ENCODE measurements around the gene QSOX2.

Gene QSOX2

DNA sequence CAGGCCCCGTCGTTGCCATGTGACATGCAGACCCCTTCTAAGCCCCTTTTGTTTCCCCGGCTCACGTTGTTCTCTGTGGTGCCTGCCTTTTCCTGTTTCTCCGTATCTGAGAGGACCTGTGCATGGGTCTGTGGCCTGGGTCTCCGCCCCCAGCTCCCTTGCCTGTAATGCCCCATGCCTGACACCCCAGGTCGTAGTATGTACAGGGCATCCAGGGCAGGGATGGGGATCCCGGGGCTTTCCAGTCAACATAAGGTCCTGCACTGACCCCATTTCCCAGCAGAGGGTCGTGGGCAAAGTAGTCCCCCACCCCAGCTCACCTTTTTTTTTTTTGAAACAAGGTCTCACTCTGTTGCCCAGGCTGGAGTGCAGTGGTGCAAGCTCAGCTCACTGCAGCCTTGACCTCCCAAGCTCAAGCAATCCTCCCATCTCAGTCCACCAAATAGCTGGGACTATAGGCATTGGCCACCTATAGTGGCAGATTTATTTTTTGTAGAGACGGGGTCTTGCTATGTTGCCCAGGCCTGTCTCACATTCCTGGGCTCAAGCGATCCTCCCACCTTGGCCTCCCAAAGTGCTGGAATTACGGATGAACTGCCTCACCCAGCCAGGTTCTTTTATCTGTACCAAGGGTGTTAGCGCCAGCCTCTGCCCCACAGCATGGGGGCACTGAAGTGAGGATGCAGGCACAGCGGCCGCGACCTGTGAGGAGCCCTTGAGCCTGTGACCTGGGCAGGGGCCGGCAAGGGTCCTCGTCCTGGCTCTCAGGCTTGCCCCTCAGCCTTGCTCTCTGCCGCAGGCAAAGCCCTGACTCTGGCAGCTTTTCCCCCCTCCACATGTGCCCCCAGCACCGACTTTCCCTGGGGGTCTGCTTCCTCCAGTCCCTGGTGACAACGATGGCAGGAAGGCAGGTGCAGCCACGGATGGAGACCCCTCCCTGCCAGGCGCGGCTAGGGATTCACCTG, 19.1 kb upstream of the QSOX2 start:
- no peak for DNase-seq

DNA sequence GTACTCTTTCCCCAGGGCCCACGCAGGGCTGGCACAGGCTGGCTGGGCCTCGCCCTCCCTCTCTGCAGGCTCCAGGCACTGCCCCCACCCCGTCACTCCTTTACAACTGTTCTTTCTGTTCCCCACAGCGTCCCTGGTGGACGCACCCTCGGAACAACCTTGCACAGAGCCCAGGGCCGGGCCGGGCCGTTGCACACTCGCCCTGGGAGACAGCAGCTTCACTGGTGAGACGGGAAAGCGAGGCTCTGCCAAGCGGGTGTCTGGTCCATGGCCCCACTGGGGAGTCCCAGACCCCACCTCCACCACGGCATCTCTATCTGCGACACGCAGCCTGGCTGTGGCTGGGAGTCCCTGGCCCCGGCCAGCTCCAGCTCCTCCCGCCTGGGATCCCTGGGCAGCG, 18.4 kb upstream of the QSOX2 start:
- no peak for DNase-seq

DNA sequence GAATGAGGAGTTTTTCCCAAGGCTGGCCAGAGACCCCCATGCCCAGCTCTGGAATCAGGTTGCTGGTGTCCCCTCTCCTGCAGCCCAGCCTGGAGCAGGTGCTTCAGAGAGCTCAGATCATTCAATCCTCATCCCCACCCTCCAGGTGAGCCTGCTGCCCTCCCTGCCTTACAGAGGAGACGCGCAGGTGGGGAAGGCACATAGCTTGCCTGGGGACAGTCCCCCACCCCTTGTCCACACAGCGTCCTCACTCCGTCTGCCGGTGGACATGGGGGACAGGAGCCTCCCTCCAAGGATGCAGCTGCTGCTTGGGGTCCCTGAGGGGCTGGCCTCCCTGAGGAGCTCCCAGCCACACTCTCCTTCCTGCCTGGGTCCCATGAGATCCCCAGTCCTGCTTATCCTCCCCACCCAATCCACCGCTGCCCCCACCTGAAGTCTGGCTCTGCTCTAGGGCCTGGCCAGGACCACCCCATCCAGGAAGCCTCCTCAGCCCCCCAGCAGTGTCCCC, 17.1 kb upstream of the QSOX2 start:
- DNase-seq: no peak

DNA sequence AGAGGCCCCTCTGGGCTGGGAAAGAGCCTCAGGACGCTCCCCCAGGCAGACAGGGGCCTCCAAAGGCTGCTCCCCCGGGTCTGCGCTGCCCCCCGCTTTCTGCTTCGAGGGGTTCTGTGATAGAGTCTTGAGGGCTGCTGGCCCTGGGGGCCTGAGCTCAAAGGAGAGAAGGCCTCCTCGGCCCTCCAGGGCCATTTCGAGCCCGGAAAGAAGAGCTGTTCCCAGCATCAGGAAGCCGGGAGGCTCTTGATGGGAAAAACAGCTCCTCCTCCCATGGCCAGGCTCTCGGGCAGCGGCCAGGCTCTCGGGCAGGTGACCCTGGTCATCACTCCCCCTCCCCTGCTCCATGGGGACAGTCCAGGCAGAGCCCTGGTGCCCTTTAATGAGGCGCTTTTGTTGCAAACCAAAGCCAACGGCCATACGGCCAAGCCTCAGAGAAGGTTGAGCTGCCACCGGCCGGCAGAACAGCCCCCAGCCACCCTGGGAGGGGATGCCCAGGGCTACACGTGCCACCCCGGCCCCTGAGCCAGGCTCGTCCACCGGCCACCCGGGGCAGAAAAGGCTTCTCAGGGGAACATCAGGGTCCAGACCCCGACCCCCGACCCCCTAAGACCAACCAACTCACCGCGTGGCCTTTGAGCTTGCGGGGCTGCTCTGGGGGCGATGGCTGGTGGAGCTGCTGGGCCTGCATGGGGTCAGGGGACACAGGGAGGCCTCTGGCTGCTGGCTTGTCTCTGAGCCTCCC, 16.2 kb upstream of the QSOX2 start:
- DNase-seq: no peak

DNA sequence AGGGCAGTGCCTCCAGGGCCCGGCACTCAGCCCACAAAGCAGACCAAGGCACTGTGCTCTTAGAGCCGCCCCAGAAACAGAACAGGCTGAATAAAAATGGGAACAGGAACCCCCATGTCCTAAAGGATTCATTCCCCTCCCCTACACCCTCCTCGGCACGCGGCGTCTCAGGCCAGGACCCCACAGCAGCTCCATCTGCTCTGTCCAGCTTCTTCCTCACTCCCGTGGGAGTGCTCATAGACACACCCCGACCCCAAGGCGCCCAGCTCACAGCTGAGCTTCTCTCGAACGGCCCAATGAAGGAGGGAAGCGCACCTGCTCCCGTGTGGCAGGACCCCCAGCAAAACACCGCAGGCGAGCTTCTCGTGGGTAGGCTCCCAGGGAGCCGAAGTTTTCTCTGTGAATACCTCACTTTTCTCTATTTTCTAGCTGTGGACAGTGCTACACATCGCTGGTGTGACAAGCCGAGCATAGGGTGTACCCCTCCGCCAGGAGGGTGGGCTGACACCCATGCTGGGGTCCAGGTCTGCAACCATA, 15.4 kb upstream of the QSOX2 start:
- DNase-seq: no peak

DNA sequence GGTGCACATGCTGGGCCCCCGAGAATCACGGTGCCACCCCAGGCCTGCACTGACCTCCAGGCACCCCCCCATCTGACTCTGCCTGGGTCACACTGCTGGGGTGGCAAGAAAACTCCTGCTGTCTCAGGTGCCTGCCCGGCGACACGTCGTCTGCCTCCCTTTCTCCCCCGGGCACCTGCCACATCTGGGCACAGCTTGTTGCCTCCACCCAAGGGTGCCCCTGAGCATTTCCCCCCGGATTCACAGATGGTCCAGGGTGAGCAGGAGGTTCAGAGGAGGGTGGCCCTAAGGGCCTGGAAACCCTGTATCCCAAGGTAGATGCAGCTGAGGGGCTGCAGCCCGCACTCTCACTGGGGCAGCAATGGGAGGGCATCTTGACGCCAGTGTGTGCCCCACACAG, 14.9 kb upstream of the QSOX2 start:
- no peak for DNase-seq

DNA sequence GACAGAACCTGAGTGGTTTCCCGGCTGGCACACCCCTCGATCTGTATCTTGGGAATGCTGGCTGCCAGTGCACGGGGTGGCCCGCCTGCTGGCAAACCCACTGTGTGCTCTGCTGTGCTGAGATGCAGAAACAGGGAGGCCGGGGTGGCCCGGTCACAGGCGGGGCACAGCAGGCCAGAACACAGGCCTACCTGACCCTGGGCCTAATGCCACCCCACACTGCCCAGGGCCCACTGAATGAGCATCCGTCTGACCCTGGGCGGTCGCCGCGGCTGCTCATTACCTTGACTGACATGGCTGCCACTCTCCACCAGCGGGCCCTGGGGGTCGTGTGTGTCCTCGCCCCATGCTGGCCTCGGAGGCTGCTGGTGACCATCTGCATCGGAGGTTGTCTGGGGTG, 14.2 kb upstream of the QSOX2 start:
- no peak for DNase-seq

DNA sequence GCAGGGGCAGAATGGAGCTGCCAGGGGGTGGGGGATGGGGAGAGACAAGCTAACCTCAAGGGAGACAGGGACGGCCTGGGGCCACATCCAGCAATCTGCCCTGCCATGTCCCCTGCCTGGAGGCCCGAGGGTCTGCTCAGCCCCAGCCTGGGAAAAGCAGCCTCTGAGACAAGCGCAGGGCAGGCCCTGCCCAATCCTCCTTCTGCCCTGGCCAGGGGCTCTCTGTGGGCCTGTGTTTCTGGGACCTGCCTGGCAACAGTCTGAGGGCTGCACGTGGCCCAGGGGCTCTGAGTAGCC, 13.9 kb upstream of the QSOX2 start:
- DNase-seq: no peak

DNA sequence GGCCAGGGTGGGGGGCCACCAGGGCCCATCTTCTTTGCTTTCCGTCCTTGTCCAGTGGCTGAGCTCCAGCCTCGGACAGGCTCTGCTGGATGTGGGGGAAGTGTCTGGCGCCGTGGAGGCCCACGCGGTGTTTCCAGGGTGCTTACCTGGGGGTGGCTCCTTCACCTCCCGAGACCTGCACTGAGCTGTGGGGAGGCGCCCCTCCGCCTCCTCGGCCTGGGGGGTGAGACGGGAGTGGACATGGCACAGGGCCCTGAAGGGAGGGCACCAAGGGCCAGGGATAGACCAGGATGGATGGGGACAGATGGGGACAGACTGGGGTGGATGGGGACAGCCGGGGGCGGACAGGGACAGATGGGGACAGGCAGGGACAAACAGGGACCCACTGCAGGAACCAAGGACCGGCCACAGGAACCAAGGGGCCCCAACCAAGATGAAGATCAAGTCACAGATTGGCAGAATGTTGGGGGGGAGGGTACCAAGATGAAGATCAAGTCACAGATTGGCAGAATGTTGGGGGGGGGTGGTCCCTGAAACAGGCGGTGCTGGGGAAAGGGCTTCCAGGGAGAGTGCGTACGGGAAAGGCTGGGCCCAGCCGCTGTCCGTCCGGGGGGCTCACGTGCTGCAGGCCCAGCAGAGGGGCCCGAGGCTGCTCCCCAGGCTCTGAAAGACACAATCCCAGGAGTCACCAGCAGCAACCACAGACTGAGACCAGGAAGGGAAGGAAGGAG, 13.3 kb upstream of the QSOX2 start:
- DNase-seq: no peak

DNA sequence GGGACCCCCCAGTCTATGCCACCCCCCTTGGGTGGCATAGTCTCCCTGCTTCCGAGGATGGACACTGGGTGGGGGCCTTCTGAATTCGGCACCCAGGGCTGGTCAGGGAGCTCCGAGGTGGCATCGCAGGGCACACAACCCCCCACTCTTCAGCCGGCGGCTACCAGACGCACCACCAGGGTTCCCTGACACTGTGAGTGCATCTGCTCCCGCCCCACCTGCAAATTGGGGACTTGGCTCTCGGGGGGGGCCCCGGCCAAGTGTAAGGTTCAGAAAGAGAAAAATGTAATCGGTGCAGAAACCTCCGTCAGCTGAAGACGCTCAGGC, 12.7 kb upstream of the QSOX2 start:
- no peak for DNase-seq

DNA sequence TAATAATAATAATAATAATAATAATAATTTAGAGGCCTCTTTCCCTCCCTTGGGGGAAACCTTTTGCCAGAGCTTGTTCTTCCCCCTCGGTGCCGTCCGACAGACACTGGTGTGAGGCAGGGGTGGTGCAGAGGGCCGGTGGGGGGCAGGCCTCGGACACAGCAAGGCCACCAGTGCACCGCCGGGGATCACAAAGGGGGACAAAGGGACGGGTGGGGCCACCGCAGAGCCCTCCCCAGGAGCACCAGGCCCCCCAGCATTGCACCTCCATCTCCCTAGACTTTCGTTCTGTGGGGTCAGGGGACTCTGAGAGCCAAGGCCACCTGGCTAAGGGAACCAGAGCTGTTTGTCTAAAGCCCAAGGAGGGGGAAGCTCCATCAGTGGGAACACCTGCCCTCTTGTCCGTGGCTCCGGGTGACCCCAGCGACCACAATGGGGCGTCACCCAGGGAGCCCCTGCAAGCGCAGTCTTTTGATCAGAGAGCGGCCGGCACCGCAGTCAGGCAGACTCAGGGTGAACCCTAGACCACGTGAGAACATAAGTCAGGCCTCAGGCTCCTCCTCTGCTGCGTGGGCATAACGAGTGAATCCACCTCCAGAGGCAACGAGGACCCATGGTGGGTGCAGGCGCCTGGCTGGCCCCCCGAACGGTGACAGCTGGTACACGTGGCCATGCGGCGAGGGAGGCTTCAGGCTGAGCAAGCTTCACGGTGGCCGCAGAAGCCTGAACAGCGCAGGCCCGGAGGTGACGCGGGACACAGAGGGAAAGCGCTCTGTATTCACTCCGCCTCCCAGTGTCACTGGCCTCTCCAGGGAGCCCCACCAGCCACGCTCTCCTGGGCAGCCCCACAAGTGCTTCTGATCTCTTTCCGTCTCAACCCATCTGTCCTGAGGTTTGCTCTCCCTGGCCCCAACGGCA, 12.0 kb upstream of the QSOX2 start:
- DNase-seq: no peak

DNA sequence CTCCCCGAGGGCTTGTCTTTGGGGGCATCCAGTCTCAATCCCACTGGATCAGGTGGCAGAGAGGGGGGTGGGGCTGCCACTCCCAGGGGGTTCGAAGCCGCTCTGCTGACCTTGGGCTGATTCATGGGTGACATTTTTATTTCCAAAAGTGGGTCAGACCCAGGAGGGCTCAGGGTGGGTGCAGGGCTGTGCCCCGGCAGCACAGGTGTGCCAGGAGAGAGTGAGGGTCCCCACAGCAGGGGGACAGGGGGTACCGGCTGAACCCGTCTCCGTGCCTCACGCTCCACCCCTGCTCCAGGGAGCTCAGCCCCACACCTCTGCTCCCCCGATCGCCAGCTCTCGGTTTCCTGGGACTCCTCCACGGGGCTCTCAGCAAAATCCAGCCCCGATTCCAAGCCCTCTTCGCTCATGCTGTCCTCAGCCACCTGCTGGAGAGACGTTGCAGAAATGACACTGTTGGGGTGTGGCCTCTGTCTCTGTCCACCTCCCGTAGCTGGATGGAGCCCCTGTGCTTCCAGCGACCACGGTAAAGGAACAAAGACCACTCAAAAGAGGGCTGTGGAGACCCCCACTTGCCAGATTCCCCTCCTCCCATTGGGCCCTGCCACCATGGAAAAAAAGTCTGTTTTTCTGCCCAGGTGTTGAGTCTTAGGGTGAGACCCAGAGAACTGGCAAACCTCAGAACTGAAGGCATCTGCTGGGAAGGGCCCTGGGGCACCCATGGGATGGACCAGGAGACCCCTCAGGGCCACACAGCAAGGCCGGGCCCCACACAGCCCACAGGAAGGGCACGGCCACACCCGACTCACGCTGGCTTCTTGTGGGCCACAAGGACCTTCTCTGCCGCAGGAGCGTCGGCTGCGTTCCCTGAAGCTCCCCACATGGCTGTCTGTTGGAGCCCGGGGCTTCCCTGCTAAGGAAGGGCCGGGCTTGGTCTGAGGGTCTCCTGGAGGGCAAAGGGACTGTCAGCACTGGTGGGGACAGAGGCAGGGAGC, 10.6 kb upstream of the QSOX2 start:
- no peak for DNase-seq

DNA sequence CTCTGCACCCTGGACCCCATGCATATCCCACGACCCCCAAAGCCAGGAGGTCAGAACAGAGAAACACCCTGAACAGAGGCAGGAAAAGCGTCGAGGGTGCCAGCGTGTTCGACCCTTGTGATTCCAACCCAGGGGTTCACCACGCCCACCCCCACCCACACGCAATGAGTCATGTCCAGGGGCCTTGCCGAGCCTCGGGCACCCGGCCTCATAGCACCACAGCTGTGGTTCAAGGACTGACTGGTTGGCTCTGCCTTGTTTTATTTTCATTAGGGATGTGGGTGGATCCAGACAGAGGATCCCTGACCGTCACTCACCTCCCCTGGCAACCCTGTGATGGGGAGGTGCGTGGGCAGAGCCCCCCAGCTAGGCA, 9.5 kb upstream of the QSOX2 start:
- no peak for DNase-seq

DNA sequence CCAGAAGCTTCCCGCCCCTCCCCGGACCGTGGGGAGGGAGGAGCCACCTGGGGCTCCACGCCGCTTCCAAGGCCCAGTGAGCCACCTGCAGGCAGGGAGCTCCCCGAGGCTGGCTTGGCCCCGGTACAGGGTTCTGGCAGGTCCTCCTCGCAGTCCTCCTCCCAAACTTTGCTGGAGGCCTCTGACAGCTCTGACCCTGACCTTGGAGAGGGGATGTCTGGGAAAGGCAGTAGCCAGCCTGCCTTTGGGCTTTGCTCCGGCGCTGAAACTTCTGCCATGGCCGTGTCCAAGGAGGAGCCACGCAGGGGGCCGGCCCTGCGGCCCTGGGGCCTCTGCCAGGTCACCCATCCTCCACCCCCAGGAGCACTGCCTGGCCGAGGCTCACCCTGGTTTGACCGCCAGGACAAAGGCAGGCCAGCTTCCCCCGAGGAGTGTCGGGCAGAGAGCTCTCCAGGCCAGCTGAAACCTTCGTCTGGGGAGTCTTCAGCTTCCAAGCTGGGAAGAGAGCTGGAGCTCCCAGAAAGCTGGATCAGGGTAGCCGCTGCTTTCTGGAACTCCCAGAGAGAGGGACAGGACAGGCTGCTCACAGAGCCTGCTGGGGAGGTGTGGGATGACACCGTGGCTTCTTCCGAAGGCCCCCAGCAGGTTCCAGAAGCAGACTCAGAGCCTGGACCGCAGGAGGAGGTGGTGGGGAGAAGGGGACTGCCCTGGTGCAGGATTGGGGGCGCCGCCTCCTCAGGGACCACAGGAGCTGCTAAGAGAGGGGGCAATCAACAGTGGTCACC, 9.0 kb upstream of the QSOX2 start:
- DNase-seq: no peak

DNA sequence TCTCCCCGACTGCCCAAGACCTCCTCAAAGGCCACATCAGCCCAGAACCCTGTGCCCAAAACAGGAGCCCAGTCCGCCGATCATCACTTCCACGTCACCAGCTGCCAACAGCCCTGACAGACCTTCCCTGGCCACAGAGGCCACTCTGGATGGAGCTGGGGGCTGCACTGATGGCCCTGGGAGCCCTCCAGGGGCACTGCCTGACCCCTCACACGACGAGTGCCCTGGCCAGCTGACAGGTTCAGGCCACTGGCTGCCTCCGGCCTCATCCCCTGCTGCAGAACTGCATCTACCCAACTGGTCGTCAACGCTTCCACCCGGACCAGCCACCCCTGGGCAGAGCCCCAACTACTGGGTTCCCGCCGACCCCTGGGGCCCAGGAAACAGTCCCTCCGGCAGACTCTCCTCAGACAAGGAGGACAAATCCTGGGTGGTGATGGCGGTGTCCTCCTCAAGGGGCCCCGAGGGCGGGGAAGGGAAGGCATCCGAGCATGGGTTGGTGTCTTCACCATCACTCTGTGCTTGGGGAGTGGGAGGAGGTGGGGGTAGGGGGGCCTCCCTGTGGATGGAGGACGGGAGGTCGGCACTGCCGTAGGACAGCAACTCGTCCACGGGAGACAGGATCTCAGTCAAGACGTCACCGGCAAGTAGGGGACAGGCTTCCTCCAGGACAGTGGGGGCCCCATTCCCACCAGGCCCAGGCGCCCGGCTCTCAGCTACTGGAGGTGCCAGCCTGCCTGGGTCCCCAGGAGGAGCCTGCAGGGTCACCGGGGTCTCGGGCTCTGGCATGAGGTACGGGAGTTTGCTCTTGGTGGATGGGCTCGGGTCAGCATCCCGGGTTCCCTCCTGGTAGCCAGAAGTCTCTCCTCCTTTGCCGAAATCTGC, 7.9 kb upstream of the QSOX2 start:
- DNase-seq: no peak

DNA sequence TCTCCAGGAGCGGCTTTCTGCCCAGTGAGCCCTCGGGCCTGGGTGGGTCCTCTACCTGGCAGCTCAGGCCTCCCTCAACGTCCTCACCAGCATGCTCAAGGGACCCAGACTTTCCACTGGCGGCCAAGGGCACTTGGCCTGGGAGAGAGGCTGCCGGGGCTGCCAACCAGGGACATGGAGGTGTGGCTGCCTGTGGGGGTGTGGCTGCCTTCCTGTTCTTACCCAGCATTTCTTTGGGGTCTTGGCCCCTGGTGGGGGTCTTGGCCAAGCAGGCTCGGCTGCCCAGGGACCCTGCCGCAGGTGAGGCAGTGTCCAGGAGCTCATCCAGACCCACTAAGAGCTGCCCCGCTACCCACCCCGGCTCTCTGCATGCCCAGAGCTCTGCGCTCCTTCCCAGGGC, 7.2 kb upstream of the QSOX2 start:
- DNase-seq: no peak

DNA sequence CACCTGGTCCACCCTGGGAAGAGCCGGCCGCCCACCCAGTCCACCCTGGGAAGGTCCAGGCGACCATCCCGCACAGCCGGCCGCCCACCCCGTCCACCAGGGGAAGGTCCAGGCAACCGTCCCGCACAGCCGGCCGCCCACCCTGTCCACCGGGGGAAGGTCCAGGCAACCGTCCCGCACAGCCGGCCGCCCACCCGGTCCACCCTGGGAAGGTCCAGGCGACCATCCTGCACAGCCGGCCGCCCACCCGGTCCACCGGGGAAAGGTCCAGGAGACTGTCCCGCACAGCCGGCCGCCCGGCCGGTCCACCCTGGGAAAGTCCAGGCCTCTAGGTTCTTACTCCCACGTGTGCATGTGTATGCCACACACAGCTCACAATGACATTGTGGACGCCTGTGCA, 6.7 kb upstream of the QSOX2 start:
- DNase-seq: no peak

DNA sequence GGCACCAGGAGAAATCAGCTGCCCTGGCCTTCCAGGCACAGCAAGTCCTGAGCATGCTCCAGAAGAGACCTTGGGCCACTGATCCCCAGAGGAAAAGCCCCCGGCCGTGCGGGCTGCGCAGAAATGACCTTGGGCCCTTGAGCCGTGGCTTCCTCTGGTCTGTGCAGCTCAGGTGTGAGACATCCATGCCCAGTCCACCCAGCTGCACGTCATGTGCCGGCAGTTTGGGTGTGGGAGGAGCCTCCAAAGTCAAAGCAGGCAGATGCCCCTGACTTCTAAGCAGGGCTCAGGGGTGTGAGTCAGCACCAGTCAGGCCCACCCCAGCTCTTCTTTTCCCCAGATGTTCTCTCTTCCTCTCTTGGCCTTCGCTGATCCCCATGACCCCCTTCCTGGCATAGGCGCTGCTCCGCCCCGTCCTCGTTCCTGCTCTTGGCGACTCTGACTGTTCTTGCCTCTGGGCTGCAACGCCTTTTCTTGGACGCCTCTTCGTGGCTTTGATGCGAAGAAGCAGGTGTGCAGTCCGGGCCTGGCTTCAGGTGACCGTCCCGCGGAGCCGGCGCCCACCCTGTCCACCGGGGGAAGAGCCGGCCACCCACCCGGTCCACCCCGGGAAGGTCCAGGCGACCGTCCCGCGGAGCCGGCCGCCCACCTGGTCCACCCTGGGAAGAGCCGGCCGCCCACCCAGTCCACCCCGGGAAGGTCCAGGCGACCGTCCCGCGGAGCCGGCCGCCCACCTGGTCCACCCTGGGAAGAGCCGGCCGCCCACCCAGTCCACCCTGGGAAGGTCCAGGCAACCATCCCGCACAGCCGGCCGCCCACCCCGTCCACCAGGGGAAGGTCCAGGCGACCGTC, 5.9 kb upstream of the QSOX2 start:
- DNase-seq: no peak
